NCI-H345 treated with DMSO at 0.1 percent for 48 hours (cell line): ENCODE results near the gene MPL.

ENCODE experiments used
- DNase-seq: peaks from one replicate; lab custom pipeline; 2025; ENCODE audit not compliant: unreplicated experiment; lab: John Stamatoyannopoulos, UW

The MPL gene

GRCh38 chr1:43337588-43337987 lies at the start of gene MPL:
Gene MPL (plus strand): TSS chr1:43337818. CDS start chr1:43337849, 31 bp downstream.
- DNase-seq = no peak

GRCh38 chr1:43288058-43288784 lies 49.4 kb upstream of the MPL start:
- DNase-seq = no peak

GRCh38 chr1:43288785-43289706 lies 48.6 kb upstream of the MPL start:
- DNase-seq = no peak

- no peak for DNase-seq
These were observed 45.4 kb upstream of the MPL start for GRCh38 chr1:43292216-43292615.

- no peak for DNase-seq
These were observed 44.9 kb upstream of the MPL start for GRCh38 chr1:43292679-43293078.

GRCh38 chr1:43293176-43293575 lies 44.4 kb upstream of the MPL start:
- no peak for DNase-seq

- no peak for DNase-seq
These were observed 43.5 kb upstream of the MPL start for GRCh38 chr1:43293896-43294760.

GRCh38 chr1:43294761-43295160 lies 42.9 kb upstream of the MPL start:
- DNase-seq = no peak

GRCh38 chr1:43296207-43296606 lies 41.4 kb upstream of the MPL start:
- no peak for DNase-seq

GRCh38 chr1:43298055-43298454 lies 39.6 kb upstream of the MPL start:
- DNase-seq = no peak

- no peak for DNase-seq
These were observed 38.5 kb upstream of the MPL start for GRCh38 chr1:43299101-43299500.

- no peak for DNase-seq
These were observed 37.1 kb upstream of the MPL start, which contains the start of gene TIE1 for GRCh38 chr1:43300378-43301094. Gene TIE1 (plus strand): TSS chr1:43300982. CDS start chr1:43301072, 90 bp downstream.

GRCh38 chr1:43302201-43302600 lies 35.4 kb upstream of the MPL start:
- no peak for DNase-seq

- no peak for DNase-seq
These were observed 34.7 kb upstream of the MPL start for GRCh38 chr1:43302721-43303470.

GRCh38 chr1:43303471-43304313 lies 33.9 kb upstream of the MPL start:
- no peak for DNase-seq

GRCh38 chr1:43304314-43304681 lies 33.3 kb upstream of the MPL start:
- no peak for DNase-seq

- DNase-seq = no peak
These were observed 32.8 kb upstream of the MPL start for GRCh38 chr1:43304771-43305300.

- DNase-seq = no peak
These were observed 32.2 kb upstream of the MPL start for GRCh38 chr1:43305461-43305860.
